Upper lobe of right lung (tissue), 1 donor: ENCODE results near the gene POU2F1. TPM values are rescaled to one million over a fixed set of nuclear protein-coding genes. Genes with fewer than 3 reads are reported as not detected.

Experiments
- ATAC-seq: fragments of 200-7000 bp; cut with Tn5 transposase; one replicate; pipeline ENCODE4 v1.9.1; 2020; ENCODE audit warnings: mild to moderate bottlenecking, moderate library complexity
- DNase-seq: peaks from one replicate; pipeline ENCODE4 v3.0.0-alpha.2; 2020
- H3K27ac ChIP-seq: fragments of 200-600 bp; one replicate; pipeline ENCODE4 v1.8.0; 2022
- H3K27me3 ChIP-seq: fragments of 200-600 bp; one replicate; pipeline ENCODE4 v1.8.0; 2022; ENCODE audit warnings: mild to moderate bottlenecking
- H3K36me3 ChIP-seq: fragments of 200-600 bp; one replicate; pipeline ENCODE4 v1.8.0; 2022
- H3K4me1 ChIP-seq: fragments of 200-600 bp; one replicate; pipeline ENCODE4 v1.8.0; 2022
- H3K4me3 ChIP-seq: fragments of 200-600 bp; one replicate; pipeline ENCODE4 v1.8.0; 2022; ENCODE audit warnings: mild to moderate bottlenecking
- H3K9me3 ChIP-seq: fragments of 200-600 bp; one replicate; pipeline ENCODE4 v1.8.0; 2022
- intact Hi-C: fragments of 100-400 bp; cut with DNase I; formaldehyde crosslinking; loops from one replicate; pipeline ENCODE4 v1.11.0; 2022
- total RNA-seq: library from RNA; stranded (reverse); fragmentation: NEBNext Ultra II Directional; extraction: Animal tissue kit (Norgen Biotek cat#: 25700); gene quantifications from one replicate; pipeline ENCODE4 v1.2.1, GENCODE V29; 2021
- TF ChIP-seq, protein P1 (sequence below): fragments of 200-600 bp; IDR thresholded peaks from one replicate; pipeline ENCODE4 v1.8.0; 2022; ENCODE audit warnings: antibody characterized with exemption
- donor health status: DM: no; HTN: yes; CAD: no; lungs with severe emphysema.

POU2F1 gene
- total RNA-seq, 1 donor from 2014 or later = 15.3 TPM

DNA sequence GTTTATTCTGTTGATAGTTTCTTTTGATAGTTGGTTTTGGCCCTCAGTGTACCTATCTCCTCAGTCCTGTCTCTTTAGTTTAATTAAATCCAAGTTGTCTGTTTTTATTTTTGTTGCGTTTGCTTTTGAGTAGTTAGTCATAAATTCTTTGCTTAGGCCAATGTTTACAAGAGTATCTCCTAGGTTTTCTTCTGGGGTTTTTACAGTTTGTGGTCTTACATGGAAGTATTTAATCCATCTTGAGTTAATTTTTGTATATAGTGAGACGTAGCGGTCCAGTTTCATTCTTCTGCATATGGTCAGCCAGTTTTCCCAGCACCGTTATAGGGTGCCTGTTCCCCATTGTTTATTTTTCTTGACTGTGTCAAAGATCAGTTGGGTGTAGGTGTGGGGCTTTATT, 139.4 kb downstream of the POU2F1 start:
- intact Hi-C loops = no loop called here
- Histone ChIP-seq H3K4me1 (no peaks in the 10 kb centered on the region), H3K9me3 (no peaks in the 10 kb centered on the region), H3K4me3 (no peak overlapping the region), H3K36me3 (no peaks in the 10 kb centered on the region), H3K27ac (no peak overlapping the region), H3K27me3 (no peaks in the 10 kb centered on the region)
- TF ChIP-seq, protein P1, sequence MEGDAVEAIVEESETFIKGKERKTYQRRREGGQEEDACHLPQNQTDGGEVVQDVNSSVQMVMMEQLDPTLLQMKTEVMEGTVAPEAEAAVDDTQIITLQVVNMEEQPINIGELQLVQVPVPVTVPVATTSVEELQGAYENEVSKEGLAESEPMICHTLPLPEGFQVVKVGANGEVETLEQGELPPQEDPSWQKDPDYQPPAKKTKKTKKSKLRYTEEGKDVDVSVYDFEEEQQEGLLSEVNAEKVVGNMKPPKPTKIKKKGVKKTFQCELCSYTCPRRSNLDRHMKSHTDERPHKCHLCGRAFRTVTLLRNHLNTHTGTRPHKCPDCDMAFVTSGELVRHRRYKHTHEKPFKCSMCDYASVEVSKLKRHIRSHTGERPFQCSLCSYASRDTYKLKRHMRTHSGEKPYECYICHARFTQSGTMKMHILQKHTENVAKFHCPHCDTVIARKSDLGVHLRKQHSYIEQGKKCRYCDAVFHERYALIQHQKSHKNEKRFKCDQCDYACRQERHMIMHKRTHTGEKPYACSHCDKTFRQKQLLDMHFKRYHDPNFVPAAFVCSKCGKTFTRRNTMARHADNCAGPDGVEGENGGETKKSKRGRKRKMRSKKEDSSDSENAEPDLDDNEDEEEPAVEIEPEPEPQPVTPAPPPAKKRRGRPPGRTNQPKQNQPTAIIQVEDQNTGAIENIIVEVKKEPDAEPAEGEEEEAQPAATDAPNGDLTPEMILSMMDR = no peak
- DNase-seq (no peak), ATAC-seq (no peak)

DNA sequence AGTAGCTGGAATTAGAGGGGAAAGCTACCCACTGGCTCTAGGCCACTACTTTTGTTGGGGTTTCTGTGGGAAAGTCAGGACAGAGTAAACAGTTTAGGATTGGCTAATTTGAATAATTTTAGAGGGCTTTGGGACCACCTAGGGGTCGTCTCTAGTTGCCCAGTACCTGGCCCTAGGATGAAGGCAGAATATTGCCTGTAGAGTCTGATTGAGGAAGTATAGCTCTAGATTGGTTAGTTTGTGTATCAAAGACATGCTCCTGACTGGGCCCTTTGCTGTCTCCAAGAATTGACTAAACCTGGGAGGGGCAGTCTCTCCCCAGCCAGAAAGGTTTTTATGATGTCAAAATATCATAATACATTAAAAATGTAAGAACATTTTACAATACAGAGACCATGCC, 142.0 kb downstream of the POU2F1 start:
- no peak overlapping the region for H3K4me3 ChIP-seq

DNA sequence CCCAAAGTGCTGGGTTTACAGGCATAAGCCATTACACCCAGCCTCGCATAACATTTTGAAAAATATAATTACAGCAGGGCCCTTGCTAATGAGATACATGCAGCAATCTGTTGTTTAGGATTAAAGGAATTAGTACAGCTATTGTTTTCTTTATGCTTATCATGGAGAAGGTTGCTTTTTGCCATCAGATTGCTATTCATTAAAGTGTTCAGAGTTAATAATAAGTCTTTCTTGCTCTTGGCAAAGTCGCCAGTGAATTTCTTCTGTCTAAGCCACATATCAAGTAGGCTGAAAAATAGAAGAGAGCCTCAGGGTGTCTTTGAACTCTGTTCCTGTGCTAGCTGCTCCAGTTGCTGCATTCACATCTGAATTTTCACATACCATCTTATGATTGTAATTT, 144.1 kb downstream of the POU2F1 start:
- Histone ChIP-seq H3K27me3 (no peaks in the 10 kb centered on the region), H3K36me3 (peaks cover 6% of the 10 kb centered on the region), H3K4me3 (no peak overlapping the region), H3K27ac (no peak overlapping the region), H3K4me1 (no peaks in the 10 kb centered on the region), H3K9me3 (no peaks in the 10 kb centered on the region)
- no peak for DNase-seq
- TF ChIP-seq, protein P1 = no peak
- ATAC-seq = no peak
- intact Hi-C loops = no loop called here

More for the DNA sequence above, 142.0 kb downstream of the POU2F1 start:
- H3K36me3 ChIP-seq = peaks cover 6% of the 10 kb centered on the region
- H3K4me1 ChIP-seq = no peaks in the 10 kb centered on the region
- no peak for DNase-seq
- no peak for ATAC-seq
- no peak overlapping the region for H3K27ac ChIP-seq
- TF ChIP-seq, protein P1 = no peak
- H3K27me3 ChIP-seq = no peaks in the 10 kb centered on the region
- H3K9me3 ChIP-seq = no peaks in the 10 kb centered on the region
- intact Hi-C loops = no loop called here

DNA sequence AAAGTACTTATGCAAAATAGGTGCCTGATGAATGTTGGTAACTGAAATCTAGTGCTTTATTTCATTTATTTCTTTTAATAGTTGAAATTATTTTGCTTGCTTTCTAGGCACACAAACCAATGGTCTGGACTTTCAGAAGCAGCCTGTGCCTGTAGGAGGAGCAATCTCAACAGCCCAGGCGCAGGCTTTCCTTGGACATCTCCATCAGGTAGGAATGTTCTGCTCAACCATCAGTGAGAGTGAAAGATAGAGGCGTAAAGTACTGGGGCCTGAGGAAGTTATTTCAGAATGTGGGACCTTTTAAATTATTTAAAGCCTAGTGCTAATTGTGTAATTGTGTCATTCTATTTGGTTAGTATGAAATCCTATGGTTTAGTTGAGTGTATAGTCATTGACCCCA, 144.7 kb downstream of the POU2F1 start:
- DNase-seq = no peak
- intact Hi-C loops = no loop called here

DNA sequence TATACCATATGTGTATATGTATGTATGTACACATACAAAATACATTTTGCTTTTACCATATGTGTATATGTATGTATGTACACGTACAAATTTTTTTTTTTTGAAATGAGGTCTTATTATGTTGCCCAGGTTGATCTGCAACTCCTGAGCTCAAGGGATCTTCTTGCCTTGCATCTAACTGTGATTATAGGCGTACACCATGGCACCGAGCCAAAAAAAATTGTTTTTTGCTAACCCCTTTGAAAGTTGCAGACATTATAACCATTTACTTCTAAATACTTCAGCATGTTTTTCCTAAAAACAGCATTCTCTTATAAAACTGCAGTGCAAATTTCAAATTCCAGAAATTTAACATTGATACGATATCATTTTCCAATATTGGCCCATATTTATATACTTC, 147.0 kb downstream of the POU2F1 start:
- Histone ChIP-seq H3K27me3 (no peaks in the 10 kb centered on the region), H3K4me3 (no peak overlapping the region), H3K9me3 (no peaks in the 10 kb centered on the region), H3K4me1 (no peaks in the 10 kb centered on the region), H3K36me3 (peaks cover 6% of the 10 kb centered on the region), H3K27ac (no peak overlapping the region)
- DNase-seq (no peak), ATAC-seq (no peak)
- intact Hi-C loops = no loop called here
- TF ChIP-seq, protein P1 = no peak

More for the DNA sequence above, 144.7 kb downstream of the POU2F1 start:
- TF ChIP-seq, protein P1 = no peak
- Histone ChIP-seq H3K27ac (no peak overlapping the region), H3K9me3 (no peaks in the 10 kb centered on the region), H3K27me3 (no peaks in the 10 kb centered on the region), H3K4me3 (no peak overlapping the region), H3K36me3 (peaks cover 6% of the 10 kb centered on the region), H3K4me1 (no peaks in the 10 kb centered on the region)
- no peak for ATAC-seq

DNA sequence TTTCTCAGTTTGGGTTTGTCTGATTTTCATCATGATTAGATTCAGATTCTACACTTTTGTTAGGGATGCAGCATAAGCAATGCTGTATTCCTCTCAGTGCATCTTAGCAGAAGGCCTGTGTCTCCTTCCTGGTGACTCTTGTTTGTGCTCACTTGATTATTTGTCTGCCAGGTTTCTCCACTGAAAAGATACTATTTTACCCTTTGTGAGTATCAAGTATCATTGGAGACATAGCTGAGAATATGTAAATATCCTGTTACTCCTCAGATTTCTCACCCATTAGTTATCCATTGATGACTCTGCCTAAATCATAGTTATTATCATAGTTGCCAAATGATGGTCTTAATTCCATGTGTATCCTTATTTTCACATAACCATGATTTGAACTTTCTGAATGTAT, 148.5 kb downstream of the POU2F1 start:
- Histone ChIP-seq H3K27ac (no peak overlapping the region), H3K27me3 (no peaks in the 10 kb centered on the region), H3K4me1 (no peaks in the 10 kb centered on the region), H3K4me3 (no peak overlapping the region), H3K9me3 (no peaks in the 10 kb centered on the region), H3K36me3 (peaks cover 6% of the 10 kb centered on the region)
- TF ChIP-seq, protein P1 = no peak
- DNase-seq = no peak
- intact Hi-C loops = no loop called here
- no peak for ATAC-seq
